ENCODE data around the gene TRAK1.

The TRAK1 gene

DNA sequence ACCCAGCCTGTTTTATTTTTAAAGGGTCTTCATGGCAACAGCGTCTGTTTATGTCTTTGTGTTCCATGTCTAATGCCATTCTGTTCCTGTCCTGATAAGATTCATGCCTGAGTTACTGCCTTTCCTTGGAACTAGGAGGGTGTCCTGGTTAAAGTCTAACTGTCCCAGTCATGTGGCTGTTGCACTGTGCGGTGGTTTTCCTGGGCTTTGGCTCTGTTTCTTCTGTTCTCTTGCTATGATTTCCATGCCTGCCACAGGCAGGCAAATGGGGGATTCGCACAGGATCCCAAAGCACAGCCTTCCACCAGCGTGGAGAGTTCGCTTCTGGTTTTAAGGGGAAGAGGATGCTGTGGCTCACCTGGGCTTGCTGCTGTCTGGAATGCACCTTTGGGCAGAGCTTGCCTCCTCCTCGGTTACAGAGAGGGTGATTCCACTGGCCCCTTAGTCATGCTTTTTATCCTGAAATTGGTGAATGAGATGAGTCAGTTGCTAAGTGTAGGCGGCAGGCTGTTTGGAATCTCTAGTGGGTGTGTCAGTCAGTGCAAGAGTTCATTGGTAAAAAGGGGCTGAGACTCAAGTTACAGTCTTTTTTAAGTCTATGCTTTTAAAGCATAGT is 88.1 kb downstream of the TRAK1 start:
- DNase-seq (ENCODE audit: low read depth): no peak

DNA sequence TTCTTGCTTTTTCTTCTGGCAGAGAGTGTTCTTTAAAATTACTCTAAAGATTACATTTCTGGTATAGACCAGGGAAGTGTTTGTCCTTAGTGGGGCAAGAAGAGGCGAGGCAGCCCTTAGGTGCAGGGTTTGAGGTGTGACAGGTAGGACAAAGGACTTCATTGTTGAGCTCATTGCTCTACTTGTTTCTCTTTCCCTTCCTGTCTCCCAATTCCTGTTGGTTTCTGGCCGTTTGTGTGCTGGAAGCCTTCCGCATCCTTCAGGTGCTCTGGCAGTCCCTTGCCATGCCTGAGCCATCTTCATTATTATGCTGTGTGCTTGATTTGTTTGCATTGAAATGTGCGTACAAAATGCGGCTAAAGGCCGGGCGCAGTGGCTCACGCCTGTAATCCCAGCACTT is 89.7 kb downstream of the TRAK1 start:
- no peak for DNase-seq (ENCODE audit: low read depth)

DNA sequence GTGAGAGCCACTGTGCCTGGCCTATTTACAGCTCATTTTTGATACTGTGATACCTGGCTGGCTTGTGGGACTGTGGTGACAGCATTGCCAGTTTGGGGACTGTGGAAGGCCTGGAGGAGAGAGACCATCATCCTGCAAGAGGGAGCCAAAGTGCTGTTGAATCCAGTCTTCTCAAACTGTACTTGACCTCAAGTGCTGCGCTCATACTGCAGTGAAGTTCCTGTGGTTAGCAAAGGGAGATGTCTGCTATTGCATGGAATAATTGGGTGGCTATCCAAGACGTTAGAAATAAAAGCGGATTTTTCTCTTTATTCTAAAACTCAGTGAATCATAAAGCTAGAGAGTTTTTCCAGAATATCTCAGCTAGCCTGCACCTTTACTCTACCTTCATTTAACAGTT is 91.4 kb downstream of the TRAK1 start:
- no peak for DNase-seq (ENCODE audit: low read depth)

DNA sequence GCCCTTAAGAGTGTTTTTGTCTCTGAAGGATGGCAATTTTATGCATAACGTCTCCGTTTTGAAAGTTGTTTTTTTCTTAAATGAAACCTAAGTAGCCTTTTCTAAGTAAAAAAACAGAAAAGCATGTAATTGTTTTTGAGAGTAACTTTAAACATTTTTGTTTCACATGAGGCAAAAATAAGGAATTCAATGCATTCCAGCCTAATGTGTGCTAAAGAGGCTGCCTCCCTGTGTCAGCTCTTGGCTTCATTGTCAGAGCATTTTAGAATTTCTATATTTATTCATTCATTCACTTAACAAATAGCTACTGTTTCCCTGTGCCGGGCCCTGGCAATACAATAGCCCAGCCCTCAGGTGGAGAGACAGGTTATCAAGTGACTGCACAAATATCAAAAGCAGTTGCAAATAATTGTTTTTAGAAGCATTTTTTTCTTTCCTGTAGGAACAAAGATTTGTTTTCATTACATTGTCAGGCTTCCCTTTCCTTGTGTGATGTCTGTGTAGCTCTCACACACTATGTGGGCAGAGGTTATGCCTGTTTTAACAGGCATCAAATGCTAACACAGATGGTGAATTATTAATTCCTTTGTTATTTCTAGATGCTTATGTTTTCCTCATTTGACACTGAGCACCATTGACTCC is 93.0 kb downstream of the TRAK1 start:
- DNase-seq (ENCODE audit: low read depth): no peak

DNA sequence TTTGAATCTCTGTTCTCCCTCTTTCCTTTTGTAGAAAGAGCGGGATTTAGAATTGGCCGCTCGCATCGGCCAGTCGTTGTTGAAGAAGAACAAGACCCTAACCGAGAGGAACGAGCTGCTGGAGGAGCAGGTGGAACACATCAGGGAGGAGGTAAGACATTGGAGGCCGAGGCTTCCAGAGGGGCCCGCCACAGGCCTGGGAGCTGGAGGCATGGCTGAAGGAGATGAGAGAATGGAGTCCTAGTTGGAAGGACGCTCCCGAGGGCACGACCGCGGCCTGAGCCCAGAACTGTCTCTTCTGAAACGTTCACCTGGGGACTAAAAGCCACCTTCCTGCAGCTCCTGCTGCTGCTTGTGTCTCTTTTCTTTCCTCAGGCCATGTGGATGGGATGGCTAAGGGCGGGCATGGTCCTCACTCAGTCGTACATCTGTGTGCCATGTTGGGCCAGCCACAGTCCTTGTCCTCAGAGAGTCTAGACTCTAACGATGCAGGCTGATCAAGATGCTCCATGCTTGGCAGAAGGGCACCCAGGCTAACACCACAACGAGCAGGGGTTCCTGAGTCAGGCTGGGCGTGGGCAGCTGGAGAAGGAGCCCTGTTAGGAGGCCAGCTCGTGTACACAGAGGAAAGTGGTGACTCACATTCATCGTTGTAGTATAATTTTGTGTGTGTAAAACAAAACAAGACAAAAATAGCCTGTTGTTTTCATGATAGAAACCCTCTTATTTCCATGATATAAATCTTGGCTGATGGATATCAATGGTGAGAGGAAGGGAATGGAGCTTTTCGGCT is 93.7 kb downstream of the TRAK1 start:
- no peak for DNase-seq (ENCODE audit: low read depth)

DNA sequence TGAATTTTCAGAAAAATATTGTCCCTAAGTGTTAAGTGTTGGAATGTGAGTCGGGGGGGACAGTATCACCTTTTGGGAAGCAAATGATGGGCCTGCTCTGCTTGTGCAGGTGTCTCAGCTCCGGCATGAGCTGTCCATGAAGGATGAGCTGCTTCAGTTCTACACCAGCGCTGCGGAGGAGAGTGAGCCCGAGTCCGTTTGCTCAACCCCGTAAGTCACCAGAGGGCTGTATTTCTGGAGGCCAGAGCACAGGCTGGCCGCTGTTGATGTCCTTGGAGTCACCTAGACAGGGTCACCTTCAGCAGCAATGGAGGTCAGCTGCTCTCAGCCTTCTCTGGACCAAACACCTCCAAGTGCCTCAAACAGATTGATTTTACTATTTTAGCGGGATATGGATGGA is 96.8 kb downstream of the TRAK1 start:
- DNase-seq (ENCODE audit: low read depth): no peak

DNA sequence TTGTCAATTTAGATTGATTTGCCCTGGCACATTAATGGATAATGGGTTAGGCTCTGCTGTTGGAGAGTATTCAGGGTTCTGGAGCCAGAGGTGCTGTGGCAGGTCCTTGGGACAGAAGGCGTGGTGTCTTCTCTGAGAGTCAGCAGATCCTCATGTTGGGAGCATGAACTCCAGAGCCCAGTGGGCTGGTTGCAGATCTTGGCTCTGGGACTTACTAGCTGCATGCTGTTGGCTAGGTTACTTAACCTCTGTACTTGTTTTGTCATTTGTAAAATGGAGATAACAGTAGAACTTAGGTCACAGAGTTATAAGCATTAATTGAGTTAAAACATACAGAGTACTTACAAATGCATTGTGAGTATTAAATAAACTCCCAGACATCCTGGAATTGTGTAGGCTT is 97.2 kb downstream of the TRAK1 start:
- no peak for DNase-seq (ENCODE audit: low read depth)

DNA sequence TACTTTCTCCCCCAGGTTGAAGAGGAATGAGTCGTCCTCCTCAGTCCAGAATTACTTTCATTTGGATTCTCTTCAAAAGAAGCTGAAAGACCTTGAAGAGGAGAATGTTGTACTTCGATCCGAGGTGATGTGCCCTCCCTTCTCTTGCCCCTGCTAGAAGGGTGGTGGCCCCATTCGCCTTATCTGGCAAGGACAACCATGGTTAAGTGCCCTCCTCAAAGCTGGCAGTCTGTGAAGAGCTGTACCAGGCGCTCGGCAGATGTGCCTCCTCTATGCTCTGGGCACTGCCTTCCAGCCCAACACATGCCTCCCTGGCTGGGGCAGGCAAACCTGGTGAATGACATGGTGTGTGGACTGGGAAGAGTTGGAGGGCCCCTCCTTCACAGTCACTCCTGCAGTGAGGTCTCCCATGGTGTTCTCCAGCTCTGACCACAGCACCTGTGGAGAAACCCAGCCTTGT is 97.9 kb downstream of the TRAK1 start:
- DNase-seq (ENCODE audit: low read depth): no peak

DNA sequence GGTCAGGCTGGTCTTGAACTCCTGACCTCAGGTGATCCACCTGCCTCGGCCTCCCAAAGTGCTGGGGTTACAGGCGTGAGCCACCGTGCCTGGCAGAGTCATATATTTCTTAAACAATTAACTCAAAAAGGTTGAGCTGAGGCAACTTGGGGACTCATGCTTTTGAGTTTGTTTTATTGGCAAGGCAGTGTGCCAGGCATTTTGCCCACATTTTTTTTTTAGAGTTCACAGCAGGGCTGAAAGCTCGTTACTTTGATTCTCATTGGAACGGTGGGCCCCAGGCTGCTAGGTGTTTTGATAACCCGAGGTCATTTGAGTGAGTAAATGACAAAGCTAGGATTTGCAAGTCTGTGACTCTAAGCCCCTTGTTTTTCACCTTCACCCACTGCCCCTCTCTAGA is 98.6 kb downstream of the TRAK1 start:
- no peak for DNase-seq (ENCODE audit: low read depth)

DNA sequence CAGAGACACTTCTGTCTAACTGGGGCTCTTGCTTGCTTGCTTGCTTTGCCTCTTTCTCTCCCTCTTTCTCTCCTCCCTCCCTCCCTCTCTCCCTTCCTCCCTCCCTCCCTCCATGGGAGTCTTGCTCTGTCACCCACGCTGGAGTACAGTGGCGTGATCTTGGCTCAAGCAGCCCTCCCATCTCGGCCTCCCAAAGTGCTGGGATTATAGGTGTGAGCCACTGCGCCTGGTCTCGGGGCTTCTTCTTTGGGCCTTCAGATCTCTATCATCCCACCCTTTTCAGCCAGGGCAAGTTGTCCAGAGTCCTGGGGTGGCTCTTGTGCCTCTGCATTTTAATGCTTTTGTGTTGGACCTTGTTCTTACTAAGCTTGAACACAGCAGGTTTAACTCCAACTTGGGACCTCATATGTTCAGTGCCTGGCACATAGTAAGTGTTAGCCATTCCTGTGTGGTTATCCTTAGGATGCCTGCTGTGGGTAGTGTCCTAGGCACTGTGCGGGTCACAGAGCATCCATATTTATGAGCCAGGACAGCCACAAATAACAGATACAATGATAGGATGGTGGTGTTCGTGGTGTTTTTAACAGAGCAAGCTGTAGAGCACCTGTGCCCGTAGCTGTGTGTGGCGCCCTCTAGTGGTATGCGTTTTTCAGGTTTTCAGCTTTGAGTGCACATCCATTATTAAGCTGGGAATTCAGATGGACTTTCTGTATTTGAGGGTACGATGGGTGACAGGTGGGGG is 99.7 kb downstream of the TRAK1 start:
- peak; percentile 46 for DNase-seq (ENCODE audit: low read depth)

DNA sequence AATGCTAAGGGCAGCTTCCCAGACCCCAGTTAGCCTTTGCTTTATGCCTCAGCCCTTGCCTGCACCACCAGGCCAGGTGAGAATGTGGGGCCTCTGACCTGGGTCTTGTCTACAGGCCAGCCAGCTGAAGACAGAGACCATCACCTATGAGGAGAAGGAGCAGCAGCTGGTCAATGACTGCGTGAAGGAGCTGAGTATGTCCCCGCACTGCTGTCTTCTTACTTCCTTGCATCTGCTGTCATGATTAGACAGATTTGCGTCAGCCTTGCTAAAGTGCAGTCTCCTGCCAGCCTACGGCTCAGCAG is 100.2 kb downstream of the TRAK1 start:
- no peak for DNase-seq (ENCODE audit: low read depth)

DNA sequence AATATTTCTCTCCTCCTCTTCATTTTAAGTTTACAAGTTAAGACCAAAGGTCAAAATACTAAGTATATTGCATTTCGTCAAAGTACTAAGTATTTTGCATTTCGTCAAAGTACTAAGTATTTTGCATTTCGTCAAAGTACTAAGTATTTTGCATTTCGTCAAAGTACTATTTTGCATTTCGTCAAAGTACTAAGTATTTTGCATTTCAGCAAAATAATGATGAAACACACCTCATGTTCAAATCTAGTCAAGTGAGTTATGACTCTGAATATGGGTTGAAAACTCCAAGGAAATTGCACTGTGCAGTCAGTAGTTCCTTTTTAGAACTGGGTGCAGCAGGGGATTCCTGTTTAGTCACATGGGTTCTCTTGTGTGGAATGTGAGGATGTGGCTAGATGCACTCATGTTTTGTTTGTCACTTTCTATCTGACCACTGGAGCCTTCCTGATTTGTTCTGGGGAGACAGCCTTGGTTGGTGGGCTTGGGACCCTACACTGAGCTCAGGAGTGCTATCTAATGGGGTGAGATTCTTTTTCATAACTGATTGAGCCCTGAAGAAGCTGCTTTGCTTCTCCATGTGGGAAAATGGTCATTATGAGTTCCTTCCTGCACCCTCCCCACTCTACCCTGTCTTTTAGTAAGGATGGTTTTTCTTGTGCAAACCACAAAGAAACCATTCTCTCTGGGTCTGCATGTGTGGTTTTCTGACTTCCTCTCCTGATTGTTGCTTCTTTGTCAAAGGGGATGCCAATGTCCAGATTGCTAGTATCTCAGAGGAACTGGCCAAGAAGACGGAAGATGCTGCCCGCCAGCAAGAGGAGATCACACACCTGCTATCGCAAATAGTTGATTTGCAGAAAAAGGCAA is 101.4 kb downstream of the TRAK1 start:
- no peak for DNase-seq (ENCODE audit: low read depth)

DNA sequence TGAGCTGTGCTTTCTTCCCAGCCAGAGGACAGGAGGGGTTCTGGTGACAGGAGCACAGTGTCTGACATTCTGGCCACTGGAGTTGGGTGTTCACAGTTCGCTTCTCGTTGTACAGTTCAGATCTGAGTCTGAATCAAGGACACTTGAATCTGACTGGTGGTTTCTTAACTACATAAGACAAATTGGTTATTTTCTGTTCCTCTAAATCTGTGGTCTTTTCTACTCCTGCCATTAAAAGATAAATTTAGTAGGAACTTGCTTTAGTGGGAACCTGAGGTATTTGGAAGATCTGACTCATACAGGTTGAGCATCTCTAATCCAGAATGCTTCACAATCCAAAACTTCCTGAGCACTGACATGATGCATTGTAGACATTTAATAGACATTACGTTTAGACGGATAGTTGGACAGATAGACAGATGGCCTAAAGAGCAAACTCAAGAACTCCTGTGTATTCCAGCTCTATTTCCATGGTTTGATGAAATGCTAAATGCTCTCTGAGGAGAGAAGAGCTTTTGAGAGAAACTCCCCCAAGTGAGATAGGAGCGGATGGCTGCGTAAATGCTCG is 103.9 kb downstream of the TRAK1 start:
- DNase-seq (ENCODE audit: low read depth): no peak

DNA sequence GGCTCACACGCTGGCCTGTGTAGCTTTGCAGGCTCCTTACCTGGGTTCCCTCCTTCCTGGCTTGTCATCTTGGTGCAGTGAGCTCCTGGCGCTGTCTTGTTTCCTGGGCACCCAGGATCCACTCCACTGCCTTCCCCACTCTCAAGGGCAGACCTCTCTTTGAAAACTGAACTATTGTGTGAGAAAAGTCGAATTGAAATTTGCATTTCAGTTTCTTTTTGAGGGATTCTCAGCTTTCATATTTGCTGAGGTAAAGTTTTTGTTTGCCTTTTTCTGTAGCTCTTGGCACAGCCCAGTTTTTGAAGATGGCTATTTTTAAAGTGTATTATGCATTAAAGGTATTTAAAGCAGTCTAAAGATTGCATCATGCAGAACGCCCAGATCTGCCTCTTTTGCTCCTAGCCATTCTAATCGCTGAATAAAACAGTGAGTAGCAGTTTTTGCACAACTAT is 104.7 kb downstream of the TRAK1 start:
- DNase-seq (ENCODE audit: low read depth): no peak

DNA sequence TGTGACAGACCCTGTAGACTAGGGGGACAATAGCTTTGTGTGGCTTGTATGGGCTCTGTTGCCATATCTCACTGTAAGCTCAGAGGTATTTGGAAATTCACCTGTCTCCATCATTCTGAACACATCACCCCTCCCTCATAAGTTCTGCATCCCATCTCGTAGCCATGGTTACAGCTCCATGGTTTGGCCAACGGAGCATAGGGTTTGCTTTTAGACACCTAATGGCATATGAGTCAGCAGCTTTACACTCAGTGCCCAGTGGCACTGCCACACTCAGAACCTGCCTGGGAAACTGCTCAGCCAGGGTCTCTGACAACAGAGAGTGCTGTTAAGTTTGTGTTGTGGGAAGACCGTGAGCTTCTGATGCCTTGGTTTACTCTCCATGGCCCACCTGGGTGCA is 107.6 kb downstream of the TRAK1 start:
- DNase-seq (ENCODE audit: low read depth): no peak

DNA sequence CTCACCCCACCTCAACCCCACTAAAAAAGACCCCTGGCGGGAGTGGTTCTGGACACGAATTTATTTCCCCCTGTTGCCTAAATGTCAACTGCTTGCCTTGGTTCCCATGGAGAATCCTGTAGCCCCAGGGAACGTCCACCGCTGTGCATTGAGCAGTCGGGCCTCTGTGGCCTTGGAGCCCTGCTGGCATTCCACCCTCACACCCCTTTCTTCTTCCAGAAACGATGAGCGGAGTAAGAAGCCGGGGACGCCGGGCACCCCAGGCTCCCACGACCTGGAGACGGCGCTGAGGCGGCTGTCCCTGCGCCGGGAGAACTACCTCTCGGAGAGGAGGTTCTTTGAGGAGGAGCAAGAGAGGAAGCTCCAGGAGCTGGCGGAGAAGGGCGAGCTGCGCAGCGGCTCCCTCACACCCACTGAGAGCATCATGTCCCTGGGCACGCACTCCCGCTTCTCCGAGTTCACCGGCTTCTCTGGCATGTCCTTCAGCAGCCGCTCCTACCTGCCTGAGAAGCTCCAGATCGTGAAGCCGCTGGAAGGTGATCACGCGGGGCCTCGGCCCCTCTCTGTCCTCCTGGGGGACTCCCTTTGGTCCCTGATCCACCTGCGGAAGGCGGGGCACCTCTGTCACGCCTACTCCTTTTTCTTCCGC is 111.2 kb downstream of the TRAK1 start:
- DNase-seq (ENCODE audit: low read depth): no peak

DNA sequence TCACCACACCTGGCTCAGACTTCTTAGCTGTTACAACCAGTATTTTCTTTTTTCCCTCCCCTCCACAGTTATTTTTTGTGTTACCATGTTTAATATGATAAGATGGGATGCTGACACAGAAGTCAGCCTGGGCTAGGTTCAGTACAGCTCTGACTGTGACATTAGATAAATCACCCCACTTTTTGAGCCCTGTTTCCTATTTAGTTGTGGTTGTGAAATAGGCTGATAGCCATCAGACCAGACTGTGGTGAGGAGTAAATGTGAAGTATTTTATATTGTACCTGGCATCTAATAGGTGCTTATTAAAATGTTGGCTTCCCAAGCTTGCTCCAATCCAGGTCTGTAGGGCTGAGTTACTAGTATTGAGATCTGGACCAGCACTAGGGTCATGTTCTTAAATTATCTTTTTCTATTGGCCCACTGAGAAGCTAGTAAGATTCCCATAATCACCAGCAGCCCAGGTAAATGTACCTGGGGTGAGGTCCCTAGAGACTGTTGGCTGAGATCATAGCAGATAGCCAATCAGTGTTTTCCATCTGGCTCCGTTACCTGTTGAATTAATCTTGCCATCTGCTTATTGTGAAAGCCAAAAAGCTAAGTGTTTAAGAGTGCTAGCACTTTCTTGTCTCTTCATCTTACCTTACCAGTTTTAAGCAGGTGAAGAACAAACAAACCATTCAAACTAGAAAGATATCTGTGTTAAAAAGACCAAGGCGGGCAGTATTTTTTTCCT is 113.9 kb downstream of the TRAK1 start:
- no peak for DNase-seq (ENCODE audit: low read depth)

DNA sequence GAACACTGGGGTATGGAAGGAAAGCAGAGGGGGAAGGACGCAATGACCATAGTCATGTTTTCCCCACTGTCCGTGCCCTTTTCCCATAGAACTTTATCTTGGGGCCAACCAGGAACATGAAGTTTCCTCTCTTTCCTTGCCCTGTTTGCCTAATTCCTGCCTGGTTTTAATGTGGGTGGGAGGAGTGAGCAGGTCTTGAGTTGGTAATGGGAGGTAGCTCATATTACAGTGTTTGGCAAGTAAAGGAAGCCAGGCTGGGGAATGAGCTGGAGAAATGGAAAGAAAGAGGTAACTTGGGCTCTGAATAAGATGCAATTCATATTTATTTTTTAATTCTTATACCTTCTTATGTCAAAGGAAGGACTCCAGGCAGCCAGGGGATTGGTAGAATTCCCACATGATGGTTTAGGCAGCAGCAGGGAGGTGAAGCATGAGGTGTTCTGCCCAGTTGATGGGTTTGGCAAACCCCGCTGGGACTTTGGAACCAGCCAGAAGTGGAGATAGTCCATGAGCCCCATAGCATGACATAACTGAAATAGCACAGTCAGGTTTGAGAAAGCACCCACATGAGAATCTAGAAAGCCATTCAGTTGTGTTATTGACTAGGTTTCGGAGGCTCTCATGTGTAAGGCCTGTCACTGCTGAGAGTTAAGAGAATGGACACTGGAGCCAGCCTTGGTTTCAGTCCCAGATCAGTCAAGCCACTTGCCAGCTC is 114.8 kb downstream of the TRAK1 start:
- DNase-seq (ENCODE audit: low read depth): no peak

DNA sequence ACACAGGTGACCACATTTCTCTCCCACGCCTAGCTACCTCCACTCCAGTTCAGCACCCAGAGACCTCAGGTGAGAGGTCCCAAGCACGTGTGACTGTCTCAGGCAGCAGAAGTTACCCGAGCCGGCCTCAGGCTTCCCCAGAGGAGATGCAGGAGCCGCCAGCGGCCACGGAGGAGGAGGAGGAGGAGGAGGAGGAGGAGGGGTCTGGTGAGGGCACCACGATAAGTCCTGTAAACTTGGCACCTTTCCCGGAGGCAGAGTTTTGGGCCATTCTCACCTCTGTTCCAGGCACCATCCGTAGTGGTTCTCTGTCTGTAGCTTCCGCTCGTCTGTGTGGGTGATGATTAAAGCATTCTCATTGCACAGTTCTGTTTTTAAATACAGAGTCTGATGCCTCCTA is 118.8 kb downstream of the TRAK1 start:
- DNase-seq (ENCODE audit: low read depth): no peak

DNA sequence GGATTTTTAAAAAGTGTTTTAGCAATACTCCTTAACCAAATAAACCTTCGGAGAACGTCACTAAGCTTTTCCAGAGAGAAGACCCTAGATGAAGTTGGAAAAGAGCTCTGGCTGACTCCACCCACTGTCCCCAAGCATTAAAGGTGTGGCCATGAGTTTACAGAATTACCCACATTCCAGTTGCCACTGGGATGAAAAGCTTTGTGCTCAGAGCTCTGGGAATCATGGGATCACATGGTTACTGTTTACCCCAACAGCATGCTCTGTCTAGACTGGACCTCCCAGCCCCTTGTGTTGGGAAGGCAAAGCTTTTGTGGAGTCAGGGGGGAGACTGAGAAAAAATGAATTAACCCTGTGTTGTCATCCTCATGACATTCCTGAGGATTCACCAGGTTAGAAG is 119.6 kb downstream of the TRAK1 start:
- no peak for DNase-seq (ENCODE audit: low read depth)

Measured in activated T-helper 9 cell treated with anti-CD3 and anti-CD28 coated beads, Interleukin-2, amount 50 U/mL, for 16 hours (primary cell).